Frontal cortex (tissue), 4 donors: ENCODE measurements around the gene CDKN2B-AS1. TPM values are rescaled to one million over a fixed set of nuclear protein-coding genes. Genes with fewer than 3 reads are reported as not detected.
"Not testable (repeated sequence)": the region's sequence is repeated elsewhere in the genome, so short reads cannot be mapped to it uniquely, and the experiment has no call there.

ENCODE experiments used
- DNase-seq, 2 donors: peaks; one replicate each; pipeline ENCODE4 v3.0.0; 2012; ENCODE audit warnings: low spot score in 2 of 2
- FAIRE-seq: peaks from 2 replicates; lab custom pipeline; 2012; peaks lifted over from hg19 to GRCh38; lab: Jason Lieb, UNC
- total RNA-seq: library from RNA; depleted of rRNA; stranded (reverse); fragments of >200 nt; gene quantifications from one replicate; pipeline ENCODE4 v1.2.3, GENCODE V29; 2014
- donor health status: control.
- donor health status: control.
- donor health status: control.

Gene CDKN2B-AS1
- total RNA-seq, 1 donor from 2014 or later = 0.41 TPM

DNA sequence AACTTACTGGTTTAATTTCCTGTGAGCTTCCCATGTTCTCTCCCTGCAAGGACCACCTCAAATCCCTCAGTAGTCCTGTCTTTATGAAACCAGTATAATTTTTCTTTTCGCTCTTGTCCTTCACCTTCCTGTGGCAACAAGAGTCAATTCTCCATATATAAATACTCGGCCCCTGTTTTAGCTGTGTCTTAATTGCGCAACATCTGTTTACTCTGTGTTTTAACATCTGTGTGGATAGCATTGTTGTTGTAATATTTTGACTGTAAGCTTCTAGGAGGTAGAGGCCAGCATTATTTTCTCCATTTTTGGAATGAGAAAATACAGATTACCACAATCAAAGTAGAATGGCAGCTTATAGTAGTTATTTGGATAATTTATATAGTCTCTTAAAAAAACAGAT is 44.7 kb downstream of the CDKN2B-AS1 start:
- FAIRE-seq (no peak), DNase-seq (no peak)

DNA sequence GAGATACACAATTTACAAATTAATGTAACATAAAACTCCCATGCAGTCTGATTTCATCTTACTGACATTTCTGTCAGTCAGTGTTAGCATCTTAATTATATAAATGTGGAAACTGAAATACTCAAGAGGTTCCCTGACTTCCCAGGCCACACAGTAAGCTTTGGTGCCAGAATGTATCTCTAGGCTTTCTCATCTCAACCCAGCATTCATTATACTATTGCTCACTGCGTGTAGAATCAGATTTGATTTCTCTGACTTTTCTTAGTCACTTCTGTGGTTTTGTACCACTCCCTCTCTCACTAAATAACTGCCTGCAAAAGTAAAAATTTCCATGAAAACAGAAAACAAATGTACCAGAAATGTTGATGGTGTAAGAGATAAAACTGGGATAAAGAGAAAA is 46.2 kb downstream of the CDKN2B-AS1 start:
- DNase-seq (no peak), FAIRE-seq (no peak)

DNA sequence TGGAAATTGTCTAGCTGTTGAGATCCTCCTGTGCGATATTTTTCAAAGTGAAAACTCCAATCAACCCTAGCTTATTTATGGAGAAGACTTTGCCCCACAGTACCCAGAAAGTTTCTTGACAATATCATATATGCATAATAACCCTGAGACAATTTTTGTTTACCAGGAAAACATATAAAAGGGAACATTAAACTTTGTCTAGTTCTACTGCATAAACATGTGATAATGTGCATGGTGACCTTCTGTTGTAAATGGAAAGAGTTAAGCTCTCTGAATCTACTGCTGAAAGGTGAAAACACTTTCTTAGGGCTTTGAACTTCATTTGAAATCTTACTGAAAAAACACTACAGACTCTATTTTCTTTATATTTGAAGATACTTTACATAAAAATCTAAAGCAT is 46.8 kb downstream of the CDKN2B-AS1 start:
- DNase-seq = no peak
- FAIRE-seq = no peak

DNA sequence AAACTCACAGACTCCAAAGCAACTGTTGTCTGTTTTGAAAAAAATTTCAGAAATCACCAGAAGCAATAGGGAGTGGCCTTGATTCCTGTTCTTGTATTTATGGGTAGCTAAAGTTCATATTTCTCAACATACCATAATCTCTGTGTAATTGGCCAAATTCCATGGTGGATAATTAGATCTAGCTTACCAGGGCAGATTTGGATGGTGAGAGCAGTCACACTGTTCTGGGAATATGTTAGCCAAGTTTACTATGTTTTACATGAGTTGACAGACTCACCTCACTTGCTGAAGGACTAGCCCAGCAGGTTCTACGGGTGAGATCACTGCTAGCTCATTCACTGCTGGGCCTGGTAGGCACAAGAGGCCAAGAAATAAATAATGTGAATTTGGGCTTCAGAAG is 47.2 kb downstream of the CDKN2B-AS1 start:
- FAIRE-seq = no peak
- no peak for DNase-seq

DNA sequence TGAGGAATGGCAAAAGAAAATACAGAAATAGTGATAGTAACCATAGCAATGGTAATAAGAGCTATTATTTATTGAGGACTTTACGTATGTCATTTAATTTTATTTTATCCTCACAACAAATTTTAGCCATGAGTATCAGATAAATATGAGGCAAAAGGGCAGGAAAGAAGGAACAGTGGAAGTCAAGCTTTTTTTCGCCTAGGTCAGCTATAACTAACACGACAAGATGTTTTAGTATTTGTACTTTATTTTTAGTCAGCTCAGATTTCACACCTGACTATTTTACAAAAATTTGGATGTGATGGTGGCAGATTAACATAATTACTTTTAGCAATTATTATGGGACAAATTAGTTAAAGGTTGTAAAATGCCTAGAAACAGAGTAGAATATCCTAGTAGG is 49.3 kb downstream of the CDKN2B-AS1 start:
- FAIRE-seq = no peak
- no peak for DNase-seq

DNA sequence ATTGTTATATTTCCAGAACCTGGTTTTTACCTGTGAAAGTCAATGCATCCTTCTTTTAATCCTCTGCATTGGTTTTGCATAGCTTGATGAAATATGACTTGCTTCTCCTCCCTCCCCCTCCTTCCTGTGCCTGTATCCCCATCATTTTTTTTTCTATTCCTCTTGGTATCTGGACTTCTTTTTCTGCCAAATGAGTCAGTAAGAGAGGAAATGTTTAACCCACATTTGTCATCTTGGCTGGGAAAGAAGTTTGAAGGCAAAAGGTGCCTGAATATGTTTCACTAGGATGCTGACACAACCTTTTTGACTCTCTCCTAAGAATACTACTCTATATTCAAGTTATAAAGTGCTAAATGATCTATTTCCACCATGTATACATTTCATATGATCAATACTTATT is 50.0 kb downstream of the CDKN2B-AS1 start:
- no peak for DNase-seq
- FAIRE-seq = no peak

DNA sequence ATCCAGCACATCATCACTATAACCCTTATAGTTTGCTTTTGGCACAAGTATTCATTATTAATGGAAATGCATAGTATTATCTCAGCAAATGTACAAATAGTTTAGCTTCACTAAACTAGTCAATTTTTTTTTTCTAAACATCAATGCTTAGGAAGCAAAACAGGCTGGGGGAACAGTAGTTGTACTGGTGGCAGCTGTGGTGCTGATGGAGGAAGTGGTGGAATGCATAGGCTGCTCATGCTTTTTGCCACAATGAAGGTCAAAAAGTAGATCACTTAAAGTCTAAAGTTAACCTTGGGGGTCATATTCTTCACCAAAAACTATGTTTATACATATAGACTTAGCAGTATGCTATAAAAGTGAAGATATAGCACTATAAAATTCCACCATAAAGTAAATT is 50.8 kb downstream of the CDKN2B-AS1 start:
- FAIRE-seq = no peak

DNA sequence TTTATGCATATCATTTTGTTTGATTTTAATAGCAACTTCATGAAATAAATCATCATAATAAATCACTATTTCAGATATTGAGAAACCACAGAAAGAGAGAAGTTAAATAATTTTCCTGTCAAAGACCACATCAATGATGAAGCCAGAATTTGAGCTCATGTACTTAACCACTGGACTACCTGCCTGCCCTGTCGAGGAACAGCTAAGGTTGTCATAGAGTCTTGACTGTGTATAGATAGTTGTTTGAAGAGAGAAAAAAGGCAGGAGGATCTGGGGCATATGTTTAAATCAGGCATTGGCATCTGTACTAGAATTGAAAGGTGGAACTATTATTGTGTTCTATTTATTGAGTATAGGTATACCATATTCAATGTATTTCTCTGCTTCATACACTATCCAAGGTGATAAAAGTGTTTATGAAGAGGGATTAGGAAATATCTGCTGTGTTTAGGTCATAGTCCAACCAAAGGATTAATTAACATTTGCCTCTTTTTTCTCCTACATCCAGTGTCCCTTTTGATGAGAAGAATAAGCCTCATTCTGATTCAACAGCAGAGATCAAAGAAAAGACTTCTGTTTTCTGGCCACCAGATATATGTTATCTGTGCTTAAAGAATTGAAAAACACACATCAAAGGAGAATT is 51.8 kb downstream of the CDKN2B-AS1 start:
- no peak for DNase-seq
- no peak for FAIRE-seq

More for the DNA sequence above, 50.8 kb downstream of the CDKN2B-AS1 start:
- no peak for DNase-seq

DNA sequence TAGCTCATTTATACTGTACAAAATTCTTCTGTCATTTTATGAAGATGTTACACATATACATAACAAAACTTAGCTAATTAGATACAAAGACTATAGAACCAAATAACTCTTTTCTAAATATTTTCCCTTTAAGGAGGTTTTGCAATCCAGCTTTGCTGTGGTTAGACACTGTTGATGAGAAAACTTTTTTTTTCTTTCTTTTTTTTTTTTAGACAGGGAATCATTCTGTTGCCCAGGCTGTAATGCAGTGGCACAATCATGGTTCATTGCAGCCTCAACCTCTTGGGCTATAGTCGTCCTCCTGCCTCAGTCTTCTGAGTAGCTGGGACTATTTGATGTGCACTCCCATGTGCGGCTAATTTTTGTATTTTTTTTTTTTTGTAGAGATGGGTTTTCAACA is 53.0 kb downstream of the CDKN2B-AS1 start:
- FAIRE-seq = no peak
- DNase-seq = no peak

DNA sequence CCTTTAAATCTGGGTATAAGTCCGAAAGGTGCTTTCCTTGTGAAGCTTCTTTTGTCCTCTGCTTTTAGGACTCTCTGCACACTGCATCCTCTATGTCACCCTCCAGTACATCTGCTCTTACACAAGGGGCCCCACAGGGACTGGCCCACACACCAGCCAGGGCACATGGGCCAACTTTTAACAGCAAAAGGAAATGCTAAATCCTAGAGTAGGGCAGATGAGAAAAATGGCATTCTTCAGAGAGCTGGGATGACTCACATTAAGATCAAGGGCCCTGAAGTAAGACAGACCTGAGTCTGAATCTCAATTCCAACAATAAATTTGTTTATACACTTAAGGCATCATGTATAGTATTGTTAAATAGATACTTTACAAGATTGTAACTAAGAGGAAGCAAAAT is 54.8 kb downstream of the CDKN2B-AS1 start:
- FAIRE-seq (no peak), DNase-seq (no peak)

DNA sequence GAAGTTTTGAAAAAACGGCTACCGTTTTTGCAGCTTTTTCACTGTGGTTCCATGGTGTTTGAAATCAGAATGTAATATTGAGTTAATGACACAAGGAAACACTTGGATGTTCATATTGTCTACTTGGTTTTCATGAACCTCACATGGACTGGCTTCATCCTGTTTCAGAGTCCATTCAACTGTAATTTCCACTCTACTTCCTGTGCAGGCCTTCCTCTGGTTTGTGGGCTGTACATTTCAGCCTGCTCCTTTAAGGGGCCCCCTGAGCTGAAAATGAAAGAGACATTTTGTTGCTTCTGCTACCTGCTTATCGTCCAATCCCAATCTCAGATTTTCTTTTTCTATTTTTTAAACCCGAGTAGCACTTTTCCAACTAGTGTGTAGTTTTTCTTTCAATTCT is 56.3 kb downstream of the CDKN2B-AS1 start:
- no peak for FAIRE-seq
- DNase-seq = no peak

DNA sequence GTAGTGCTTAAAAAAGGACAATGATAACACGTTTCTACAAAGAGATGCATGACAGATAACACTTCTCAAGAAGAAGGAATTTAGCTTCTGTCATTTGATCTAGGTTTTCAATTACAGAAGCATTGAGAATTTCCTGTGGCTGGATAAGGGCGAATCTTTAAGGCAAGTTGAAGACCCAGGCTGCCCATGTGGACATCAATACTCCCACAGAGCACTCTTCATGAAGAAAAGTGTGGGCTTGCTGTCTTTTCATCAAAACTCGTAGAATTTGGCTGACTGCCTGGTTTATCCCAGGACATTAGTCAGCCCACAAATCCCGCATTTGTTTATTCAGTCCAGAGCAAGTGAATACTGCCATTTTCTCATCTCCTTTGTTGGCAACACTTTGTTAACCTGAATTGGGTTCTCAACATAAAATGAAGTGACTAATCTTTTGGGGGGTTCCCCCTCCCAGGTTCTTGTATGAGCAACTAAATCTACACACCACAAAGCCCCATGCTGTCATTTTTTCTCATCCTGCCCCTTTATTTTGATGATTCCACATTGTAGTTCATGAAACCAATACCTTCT is 57.9 kb downstream of the CDKN2B-AS1 start:
- peak in 1 of 2 donors; percentile 22 for DNase-seq

DNA sequence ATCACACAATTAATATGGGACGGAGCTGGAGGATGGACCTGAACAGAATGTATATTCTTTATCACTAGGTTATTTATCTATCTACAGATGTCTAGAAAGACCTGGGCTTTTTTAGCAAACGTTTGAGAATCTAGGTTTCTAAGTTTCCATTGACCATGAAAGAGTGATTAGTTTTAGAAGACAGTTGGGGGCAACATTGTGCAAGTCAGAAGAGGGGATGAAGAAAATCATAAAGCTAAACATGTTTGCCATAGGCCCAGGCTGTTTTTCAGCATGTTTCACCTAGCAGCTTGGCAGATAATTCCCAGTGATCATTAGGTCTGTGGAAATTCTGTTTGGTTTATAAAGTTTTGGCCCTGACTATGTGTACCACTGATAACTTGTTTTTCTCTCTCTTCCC is 58.6 kb downstream of the CDKN2B-AS1 start:
- DNase-seq (no peak), FAIRE-seq (no peak)

More for the DNA sequence above, 57.9 kb downstream of the CDKN2B-AS1 start:
- no peak for FAIRE-seq

DNA sequence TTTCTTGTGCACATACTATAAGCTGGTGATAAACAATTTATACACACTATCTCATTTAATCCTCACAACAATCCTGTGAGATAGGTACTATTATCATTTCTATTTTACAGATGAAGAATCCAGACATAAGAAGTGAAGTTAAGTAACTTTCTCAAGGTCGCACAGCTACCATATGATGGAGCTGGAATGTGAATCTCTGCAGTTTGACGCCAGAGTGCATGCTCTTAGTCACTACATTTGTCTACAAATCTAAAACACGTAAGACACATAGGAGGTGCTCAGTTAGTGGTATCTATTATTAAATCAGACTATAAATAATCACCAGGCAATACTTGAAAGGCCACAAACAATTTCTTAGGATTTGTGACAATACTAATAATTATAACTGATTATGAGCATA is 59.5 kb downstream of the CDKN2B-AS1 start:
- FAIRE-seq (no peak), DNase-seq (no peak)

DNA sequence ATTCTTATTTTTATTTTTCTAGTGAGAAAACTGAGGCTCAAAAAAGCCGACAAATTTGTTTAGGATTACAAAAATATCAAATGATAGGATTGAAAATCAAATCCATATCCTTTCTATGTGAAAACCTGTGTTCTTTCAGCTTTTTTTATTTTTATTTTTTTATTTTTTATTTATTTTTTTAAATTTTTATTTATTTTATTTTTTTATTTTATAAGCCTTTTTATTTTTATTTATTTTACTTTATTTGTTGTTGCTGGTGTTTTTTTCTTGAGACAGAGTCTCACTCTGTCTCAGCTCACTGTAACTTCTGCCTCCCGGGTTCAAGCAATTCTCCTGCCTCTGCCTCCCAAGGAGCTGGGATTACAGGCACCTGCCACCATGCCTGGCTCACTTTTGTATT is 59.9 kb downstream of the CDKN2B-AS1 start:
- peak; percentile 97 for FAIRE-seq
- no peak for DNase-seq

DNA sequence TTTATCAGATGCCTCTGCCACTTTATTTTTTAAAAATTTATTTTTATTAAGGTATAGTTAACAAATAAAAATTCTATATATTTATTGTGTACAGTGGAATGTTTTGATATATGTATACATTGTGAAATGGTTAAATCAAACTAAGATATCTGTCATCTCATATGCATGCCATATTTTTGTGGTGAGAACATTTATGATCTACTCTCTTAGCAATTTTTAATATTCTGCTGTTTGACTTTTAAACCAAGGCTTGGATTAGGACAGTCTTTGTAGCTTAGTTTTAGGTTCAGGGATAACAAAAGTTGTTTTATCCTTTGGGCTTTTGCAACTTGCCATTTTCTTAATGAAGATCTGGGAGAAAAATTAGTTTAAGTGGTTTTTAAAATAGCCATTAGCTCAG is 60.5 kb downstream of the CDKN2B-AS1 start:
- FAIRE-seq (no peak), DNase-seq (no peak)

DNA sequence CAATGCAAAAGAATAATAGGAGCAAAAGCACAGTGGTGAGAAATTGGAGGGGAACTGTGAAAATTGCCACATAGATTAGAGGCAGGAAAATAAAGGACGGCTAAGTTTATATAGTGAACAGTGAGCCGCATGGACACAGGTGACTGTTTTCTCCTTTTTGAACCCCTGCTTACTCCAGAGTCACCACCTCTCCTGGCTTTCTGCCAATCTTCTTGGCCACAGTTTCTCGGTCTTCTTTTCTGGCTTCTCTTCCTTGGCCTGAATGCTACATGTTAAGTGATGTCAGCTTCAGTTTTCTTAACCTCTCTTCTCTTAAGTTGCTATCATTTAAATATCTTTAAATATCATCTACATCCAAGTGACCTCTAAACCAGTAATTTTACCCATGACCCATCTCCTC is 61.8 kb downstream of the CDKN2B-AS1 start:
- FAIRE-seq (no peak), DNase-seq (no peak)

DNA sequence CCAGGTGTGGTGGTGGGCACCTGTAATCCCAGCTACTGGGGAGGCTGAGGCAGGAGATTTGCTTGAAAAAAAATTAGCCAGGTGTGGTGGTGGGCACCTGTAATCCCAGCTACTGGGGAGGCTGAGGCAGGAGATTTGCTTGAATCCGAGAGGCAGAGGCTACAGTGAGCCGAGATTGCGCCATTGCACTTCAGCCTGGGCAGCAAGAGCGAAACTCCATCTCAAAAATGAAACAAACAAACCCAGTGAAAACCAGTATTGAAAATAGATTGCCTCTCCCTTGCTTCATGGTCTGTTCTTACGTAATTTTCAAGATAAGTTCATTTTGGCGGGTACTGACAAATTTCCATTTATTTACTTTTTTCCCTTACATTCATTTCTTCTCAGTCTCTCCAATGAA is 63.4 kb downstream of the CDKN2B-AS1 start:
- not testable (repeated sequence) for FAIRE-seq, DNase-seq

DNA sequence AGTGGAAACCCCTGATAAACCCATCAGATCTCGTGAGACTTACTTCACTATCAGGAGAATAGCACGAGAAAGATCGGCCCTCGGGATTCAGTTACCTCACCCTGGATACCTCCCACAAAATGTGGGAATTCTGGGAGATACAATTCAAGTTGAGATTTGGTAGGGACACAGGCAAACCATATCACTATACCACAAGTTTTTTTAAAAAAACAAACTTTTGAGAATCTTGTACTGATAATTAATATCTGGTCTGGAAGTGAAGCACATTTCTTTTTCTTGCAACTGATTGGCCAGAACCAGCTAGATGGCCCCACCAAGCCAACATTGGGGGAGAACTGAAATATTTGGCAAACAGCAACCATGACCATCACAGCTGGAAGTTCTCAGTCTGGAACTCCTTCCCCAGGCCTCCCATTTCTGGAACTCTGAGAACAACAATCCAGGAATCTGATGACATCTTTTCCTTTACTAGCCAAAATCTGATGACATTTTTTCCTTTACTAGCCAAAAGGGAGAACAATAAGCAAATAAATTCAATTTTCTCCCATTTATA is 66.3 kb downstream of the CDKN2B-AS1 start:
- FAIRE-seq (no peak), DNase-seq (no peak)

DNA sequence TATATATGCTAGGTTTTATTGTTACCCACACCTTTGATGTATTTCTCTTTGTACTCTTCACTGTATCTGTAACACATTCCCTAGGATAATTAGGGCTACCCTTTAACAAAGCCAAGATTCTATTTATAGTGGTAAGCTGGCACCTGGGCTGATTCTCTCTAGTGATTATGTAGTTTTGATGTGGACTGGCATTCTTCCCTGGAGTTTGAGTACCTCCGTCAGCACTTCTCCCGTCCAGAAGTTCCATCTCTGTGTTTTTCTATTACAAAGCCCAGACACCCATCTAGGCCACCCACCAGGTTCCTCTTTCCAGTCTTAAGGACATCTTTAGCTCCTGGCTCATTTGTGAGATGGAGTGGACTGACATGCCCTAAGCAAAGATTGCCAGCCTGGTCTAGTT is 70.4 kb downstream of the CDKN2B-AS1 start:
- FAIRE-seq (no peak), DNase-seq (no peak)

DNA sequence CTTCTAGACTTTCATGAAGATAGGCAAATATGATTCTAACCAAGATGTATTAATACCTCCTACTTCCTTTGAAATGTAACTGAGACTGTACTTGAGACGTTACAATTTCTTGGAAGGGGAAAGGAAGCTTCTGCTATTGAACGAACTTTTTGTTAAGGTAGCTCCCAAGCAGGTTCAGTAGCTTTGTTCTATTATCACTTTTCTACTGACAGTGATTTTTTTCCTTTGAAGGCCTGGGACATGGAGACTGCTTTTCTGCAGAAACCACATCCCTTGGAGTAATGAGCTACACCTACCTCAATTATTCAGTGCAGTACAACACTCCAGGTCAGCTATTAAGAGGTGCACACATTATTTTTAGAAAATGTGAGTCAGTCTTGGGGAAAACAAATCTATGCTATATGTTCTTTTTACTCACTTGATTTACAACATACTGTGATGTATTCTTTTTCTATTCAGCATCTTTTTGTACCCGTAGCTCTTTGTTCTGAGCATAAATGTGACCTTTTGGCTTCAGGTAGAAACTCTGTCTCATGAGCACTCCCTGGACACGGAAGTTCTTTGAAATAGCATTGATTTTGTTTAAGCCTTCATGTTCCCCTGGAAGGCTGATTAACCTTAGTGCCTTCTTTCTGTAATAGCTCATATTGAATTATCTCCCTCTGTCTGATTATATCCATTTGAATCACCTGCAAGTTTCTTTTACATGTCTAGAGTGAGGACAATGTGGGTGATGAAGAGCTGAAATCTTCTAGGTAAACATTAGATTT is 71.0 kb downstream of the CDKN2B-AS1 start:
- DNase-seq = no peak

More for the DNA sequence above, 71.0 kb downstream of the CDKN2B-AS1 start:
- FAIRE-seq = no peak
